Pancreas (tissue), 10 donors: ENCODE measurements around the gene DLX4. TPM values are rescaled to one million over a fixed set of nuclear protein-coding genes. Genes with fewer than 3 reads are reported as not detected.

Experiments
- ATAC-seq, 4 donors: fragments of 200-7000 bp; cut with Tn5 transposase; one replicate each; pipeline versions ENCODE4 v1.8.0 to v1.9.1; 2020; ENCODE audit warnings: mild to moderate bottlenecking in 4 of 4, moderate library complexity in 4 of 4
- DNase-seq, 6 donors: peaks; one replicate each; pipeline ENCODE4 v3.0.0-alpha.2; 2020
- FAIRE-seq: peaks from 2 replicates; lab custom pipeline; 2012; peaks lifted over from hg19 to GRCh38; lab: Jason Lieb, UNC
- H3K27ac ChIP-seq, 4 donors: fragments of 200-600 bp; sonication (generic); 1 replicate in 3 of 4; 2 replicates in 1 of 4; pipeline versions ENCODE4 v1.5.0 to v1.8.0; 2020
- H3K27me3 ChIP-seq, 4 donors: fragments of 200-600 bp; one replicate each; pipeline ENCODE4 v1.8.0; 2021
- H3K36me3 ChIP-seq, 3 donors: fragments of 200-600 bp; sonication (generic) in 1 of 3; one replicate each; pipeline versions ENCODE4 v1.5.0 to v1.8.0; 2020 to 2021
- H3K4me1 ChIP-seq, 3 donors: fragments of 200-600 bp; one replicate each; pipeline ENCODE4 v1.8.0; 2021
- H3K4me3 ChIP-seq, 4 donors: fragments of 200-600 bp; sonication (generic) in 2 of 4; one replicate each; pipeline versions ENCODE4 v1.5.0 to v1.8.0; 2020 to 2021
- H3K9me3 ChIP-seq, 4 donors: fragments of 200-600 bp; one replicate each; pipeline ENCODE4 v1.8.0; 2021
- CTCF ChIP-seq, 4 donors: fragments of 200-600 bp; sonication (generic) in 3 of 4; IDR thresholded peaks; one replicate each; pipeline versions ENCODE4 v1.5.0 to v1.8.0; 2021; ENCODE audit warnings: antibody characterized with exemption in 4 of 4
- WGBS, 2 donors: extraction: QIAGEN DNeasy Blood & Tissue Kit; methylation state at CpG; one replicate each; pipeline ENCODE4 v1.1.7; 2013; 5-methylcytosine and 5-hydroxymethylcytosine counted together
- intact Hi-C, 3 donors: fragments of 100-400 bp; cut with DNase I; formaldehyde crosslinking; loops; one replicate each; pipeline versions ENCODE4 v1.11.1 to v1.14.2; 2022
- polyA plus RNA-seq, 2 donors: library from polyadenylated mRNA; stranded (reverse); fragments of 200-250 nt; gene quantifications; one replicate each; pipeline ENCODE4 v1.2.3, GENCODE V29; 2013
- total RNA-seq, 6 donors: library from RNA; stranded (reverse); fragmentation: NEBNext Ultra II Directional in 4 of 6; extraction: Animal tissue kit (Norgen Biotek cat#: 25700) in 4 of 6; gene quantifications; one replicate each; pipeline versions ENCODE4 v1.2.1 to v1.2.4, GENCODE V29; 2021 to 2023
- donor health status: healthy with polysubstance abuse.
- donor health status: DM: no; HTN: no; CAD: no; lungs with moderate emphysema.
- donor health status: DM: no; HTN: no; CAD: no.
- donor health status: control.
- donor health status: control.
- donor health status: Bipolar disorder and iron deficiency.
- donor health status: DM: yes; HTN: yes; CAD: no.
- donor health status: DM: no; HTN: no; CAD: no.
- donor health status: DM: no; HTN: no; CAD: no.
- donor health status: DM: yes; HTN: yes; CAD: no.

Gene DLX4
- total and polyA plus RNA-seq, 8 donors, result 0.16 to 0.30 (median 0.23) TPM; not detected in 3

DNA sequence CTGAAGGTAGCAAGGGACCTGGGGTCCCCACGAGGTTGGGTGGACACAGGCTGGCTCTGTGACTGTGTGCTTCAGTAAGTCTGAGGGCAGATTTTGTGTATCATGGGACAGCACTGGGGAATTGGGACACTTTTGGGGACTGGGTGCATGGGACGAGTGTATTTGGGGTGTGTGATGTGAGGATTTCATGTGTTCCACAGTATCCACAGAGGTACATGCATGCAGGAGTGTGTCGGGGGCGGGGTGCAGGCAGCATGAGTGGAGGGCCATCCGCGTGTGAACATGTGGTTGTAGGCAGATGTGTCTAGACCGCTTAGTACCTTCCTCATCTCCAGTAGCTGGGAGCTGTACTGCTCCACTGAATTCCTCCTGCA lies 27.1 kb downstream of the DLX4 start:
- intact Hi-C loops, result loop anchor here in 2 of 3 donors (5.0 kb wide), 5 partner anchors 44 to 134 kb away; no protein-coding TSS in a partner anchor
- WGBS, 2 donors, result 43 to 49% methylated on average over 7 of the region's 7 CpGs
- no peak overlapping the region for H3K4me3 ChIP-seq
- peak in 1 of 6 donors; percentile 44 for DNase-seq
- no peaks in the 10 kb centered on the region for H3K36me3 ChIP-seq
- H3K9me3 ChIP-seq, result no peaks in the 10 kb centered on the region
- no peak for FAIRE-seq
- peaks cover 0 to 10% (median 4%) of the 10 kb centered on the region in 3 donors for H3K4me1 ChIP-seq
- no peak for TF ChIP-seq CTCF (IDR thresholded peaks at IDR 0.05)
- H3K27me3 ChIP-seq, result peaks cover 0 to 8% (median 1%) of the 10 kb centered on the region in 4 donors
- no peak for ATAC-seq
- no peak overlapping the region for H3K27ac ChIP-seq

DNA sequence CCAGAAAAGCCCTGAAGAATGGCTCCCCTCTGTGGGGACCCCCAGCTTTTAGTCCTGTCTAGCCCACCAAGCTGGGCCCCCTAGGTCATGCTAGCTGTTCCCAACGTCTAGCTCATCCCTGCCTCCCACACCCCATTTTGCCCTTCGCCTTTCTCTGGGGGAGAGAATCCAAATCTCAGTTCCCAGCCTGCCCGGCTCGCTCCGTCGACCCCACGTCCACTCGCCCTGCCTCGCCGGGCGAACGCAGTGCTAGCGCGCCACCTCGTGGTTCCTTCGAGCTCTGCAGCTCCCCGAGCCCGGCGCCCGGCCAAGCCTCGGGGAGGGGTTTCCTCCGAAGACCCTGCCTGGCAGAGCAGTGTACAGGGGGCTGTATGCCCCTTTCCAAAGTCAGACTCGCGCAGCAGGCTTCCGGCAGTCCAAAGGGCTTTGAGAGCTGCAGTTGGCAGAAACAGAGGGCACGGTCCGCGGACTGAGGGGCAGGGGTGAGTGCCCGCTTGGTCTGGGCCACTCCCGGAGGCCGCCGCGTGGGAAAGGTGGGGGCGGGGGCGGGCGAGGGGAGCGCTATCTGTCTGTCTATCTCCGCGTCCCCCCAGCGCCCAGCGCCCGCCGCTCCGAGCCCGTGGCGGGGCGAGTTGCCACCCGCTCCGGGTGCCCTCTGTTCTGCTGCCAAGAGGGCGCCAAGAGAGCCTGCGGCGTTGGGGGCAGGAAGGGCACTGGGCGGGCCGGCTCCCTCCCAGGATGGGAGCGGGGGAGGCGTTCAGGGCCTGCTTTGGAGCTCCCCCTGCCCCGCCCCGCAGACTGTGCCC lies 27.7 kb downstream of the DLX4 start:
- Histone ChIP-seq H3K4me3 (peak overlapping the region in 3 of 4 donors; percentile 14 to 50 (median 32)), H3K36me3 (no peaks in the 10 kb centered on the region), H3K9me3 (no peaks in the 10 kb centered on the region), H3K4me1 (peaks cover 0 to 10% (median 4%) of the 10 kb centered on the region in 3 donors), H3K27ac (no peak overlapping the region), H3K27me3 (peaks cover 0 to 8% (median 1%) of the 10 kb centered on the region in 4 donors)
- peak; percentile 95 to 99 (median 98) for TF ChIP-seq CTCF (IDR thresholded peaks at IDR 0.05)
- ATAC-seq (peak; percentile 46 to 72 (median 64)), FAIRE-seq (no peak), DNase-seq (peak in 5 of 6 donors; percentile 41 to 91 (median 65))
- intact Hi-C loops, result loop anchor here in 2 of 3 donors (5.0 kb wide), 5 partner anchors 44 to 134 kb away; no protein-coding TSS in a partner anchor
- 1% methylated on average over 44 to 58 of the region's 58 CpGs for WGBS, 2 donors

DNA sequence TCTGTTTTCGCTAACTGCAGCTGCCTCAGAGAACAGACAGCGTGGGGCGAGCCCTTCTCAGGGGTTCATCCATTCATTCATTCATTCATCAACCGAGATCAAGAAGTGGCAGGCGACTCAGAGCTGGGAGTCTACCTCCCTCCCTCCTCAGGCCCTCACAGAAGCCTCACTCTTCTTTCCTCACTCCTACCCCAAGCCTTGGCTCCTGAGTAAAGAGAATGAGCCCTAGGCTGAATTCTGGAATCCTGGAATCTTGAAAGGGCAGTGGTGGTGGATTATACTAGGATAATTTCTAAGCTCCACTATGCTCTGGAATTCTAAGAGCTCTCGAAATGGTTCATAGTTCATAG lies 28.3 kb downstream of the DLX4 start:
- H3K4me3 ChIP-seq, result peak overlapping the region in 2 of 4 donors; percentile 32 to 50
- intact Hi-C loops, result loop anchor here in 2 of 3 donors (5.0 kb wide), 5 partner anchors 45 to 135 kb away; no protein-coding TSS in a partner anchor

DNA sequence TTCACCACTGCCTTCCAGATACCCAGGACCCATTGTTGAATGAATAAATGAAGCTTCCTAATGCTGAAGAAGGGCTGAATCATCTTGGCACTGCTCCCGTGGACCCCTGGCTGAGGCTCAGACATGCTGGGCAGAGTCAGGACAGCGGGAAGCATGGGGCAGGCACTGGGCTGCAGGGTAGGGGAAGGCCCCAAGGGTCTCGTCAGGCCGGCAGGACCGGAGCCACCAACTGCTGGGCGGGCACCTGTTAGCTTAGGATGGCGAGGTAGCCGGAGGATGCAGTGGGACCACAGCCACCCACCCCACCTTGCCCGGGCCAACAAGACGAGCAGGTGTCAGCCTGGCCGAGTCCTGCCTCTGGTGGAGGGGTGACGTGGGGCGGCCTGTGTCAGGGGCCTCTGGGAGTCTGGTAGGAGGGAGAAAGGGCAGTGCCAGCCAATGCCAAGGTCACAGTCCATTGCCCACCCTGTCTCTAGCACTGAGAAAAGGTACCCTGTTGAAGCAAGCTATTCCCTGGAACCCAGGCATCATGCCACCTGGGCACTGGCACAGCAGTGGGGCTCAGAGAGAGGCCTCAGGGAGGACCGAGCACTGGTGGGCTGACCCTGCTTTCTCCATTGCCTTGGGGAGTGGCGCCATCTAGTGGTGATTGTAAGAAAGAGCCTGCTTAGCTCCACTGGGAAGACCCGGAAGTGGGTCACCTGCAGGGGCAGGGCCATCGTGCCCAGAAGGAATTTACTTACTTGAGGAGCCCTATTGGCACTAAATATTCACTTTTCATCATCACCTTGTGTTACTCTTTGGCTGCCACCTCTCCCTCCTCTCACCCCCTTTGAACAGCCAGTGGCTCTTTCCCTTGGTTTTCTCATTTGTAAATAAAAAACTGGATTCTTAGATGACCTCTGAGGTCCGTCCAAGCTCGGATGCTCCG lies 29.0 kb downstream of the DLX4 start:
- no peak for FAIRE-seq
- peak; percentile 95 to 98 (median 98) for TF ChIP-seq CTCF (IDR thresholded peaks at IDR 0.05)

More for the DNA sequence above, 28.3 kb downstream of the DLX4 start:
- no peaks in the 10 kb centered on the region for H3K36me3 ChIP-seq
- no peaks in the 10 kb centered on the region for H3K9me3 ChIP-seq
- ATAC-seq (no peak), DNase-seq (no peak), FAIRE-seq (no peak)
- peaks cover 0 to 10% (median 4%) of the 10 kb centered on the region in 3 donors for H3K4me1 ChIP-seq
- WGBS, 2 donors, result 21 to 30% methylated on average over 6 of the region's 6 CpGs
- peaks cover 0 to 6% (median 1%) of the 10 kb centered on the region in 4 donors for H3K27me3 ChIP-seq
- H3K27ac ChIP-seq, result no peak overlapping the region
- no peak for TF ChIP-seq CTCF (IDR thresholded peaks at IDR 0.05)

More for the DNA sequence above, 29.0 kb downstream of the DLX4 start:
- Histone ChIP-seq H3K4me3 (peak overlapping the region in 1 of 4 donors; percentile 14), H3K27me3 (peaks cover 0 to 6% (median 1%) of the 10 kb centered on the region in 4 donors), H3K27ac (no peak overlapping the region), H3K36me3 (no peaks in the 10 kb centered on the region), H3K4me1 (peaks cover 0 to 10% (median 4%) of the 10 kb centered on the region in 3 donors), H3K9me3 (no peaks in the 10 kb centered on the region)
- intact Hi-C loops, result loop anchor here in 2 of 3 donors (5.0 kb wide), 5 partner anchors 46 to 136 kb away; no protein-coding TSS in a partner anchor
- ATAC-seq (peak; percentile 72 to 86 (median 83)), DNase-seq (peak; percentile 75 to 86 (median 80))
- 30% methylated on average over 20 of the region's 20 CpGs for WGBS, 2 donors
